ENCODE measurements around the gene ACO2. TPM values are rescaled to one million over a fixed set of nuclear protein-coding genes. Genes with fewer than 3 reads are reported as not detected.

ACO2 gene
- total and polyA plus RNA-seq, 10 of the 15 experiments (the other 5 are each of a cell fraction or from before 2014, with no cell fraction given) = 21.4 to 214 (median 88.5) TPM

GRCh38 chr22:41561335-41561734 lies 92.4 kb downstream of the ACO2 start:
- no peak overlapping the region for H3K27ac ChIP-seq (ENCODE audit: control insufficient read depth, insufficient read depth)
- FAIRE-seq (no peak), DNase-seq (ENCODE audit: low read depth, low spot score) (no peak), ATAC-seq (no peak)
- ChIA-PET SMC1A (ENCODE audit: uncharacterized antibody, unreplicated experiment) (no interaction called here), POLR2A (no interaction called here), CTCF (no interaction called here), RAD21 (ENCODE audit: unreplicated experiment) (no interaction called here)
- BruUV-seq (replicated peaks) = no TSS peak
- no peaks in the 10 kb centered on the region for H3K9me3 ChIP-seq (replicated peaks; ENCODE audit: control insufficient read depth, insufficient read depth, low read length)
- intact Hi-C loops (cut with micrococcal nuclease; ENCODE audit: unreplicated experiment) (no loop called here), in situ Hi-C loops (cut with MboI) (no loop called here)
- no peaks in the 10 kb centered on the region; the same call in 1 of the 2 replicates for H3K4me1 ChIP-seq (ENCODE audit: control insufficient read depth, insufficient read depth, low read length)
- no peak overlapping the region for H3K9ac ChIP-seq (ENCODE audit: control insufficient read depth, insufficient read depth, low read length)
- 50% methylated on average over 10 of the region's 10 CpGs for WGBS (ENCODE audit: insufficient coverage, insufficient replicate concordance, low lambda C conversion rate, missing lambda C conversion rate)
- no peaks in the 10 kb centered on the region for H4K20me1 ChIP-seq (ENCODE audit: control insufficient read depth, insufficient read depth)
- no peak overlapping the region for H3K4me3 ChIP-seq
- peaks cover 0 to 5% of the 10 kb centered on the region in 2 experiments; a peak in 3 of 4 replicates for H3K27me3 ChIP-seq (replicated peaks in 1 of 2; ENCODE audit: control insufficient read depth in 2 of 2, insufficient read depth in 2 of 2, low read length in 1 of 2)
- no peak for TF ChIP-seq PKNOX1 (IDR thresholded peaks at IDR 0.05)
- no peak for TF ChIP-seq MEF2A (IDR thresholded peaks at IDR 0.05; ENCODE audit: insufficient read depth, low read depth, low read length)
- no peak for TF ChIP-seq ASH2L (IDR thresholded peaks at IDR 0.05; ENCODE audit: borderline replicate concordance, low read depth)
- no peak for TF ChIP-seq CHD4 (IDR thresholded peaks at IDR 0.05)
- no peak for TF ChIP-seq TCF7 (IDR thresholded peaks at IDR 0.05; ENCODE audit: borderline replicate concordance)
- TF ChIP-seq BRCA1 (IDR thresholded peaks at IDR 0.05; ENCODE audit: low read depth, low read length) = no peak
- TF ChIP-seq STAT3 (IDR thresholded peaks at IDR 0.05; ENCODE audit: low read depth, low read length) = no peak
- H3K4me2 ChIP-seq (ENCODE audit: control insufficient read depth, insufficient read depth) = no peak overlapping the region
- H3K36me3 ChIP-seq (ENCODE audit: control insufficient read depth in 2 of 2, insufficient read depth in 2 of 2, low read length in 1 of 2) = no peaks in the 10 kb centered on the region
- no peaks in the 10 kb centered on the region for H3K79me2 ChIP-seq (ENCODE audit: control insufficient read depth, insufficient read depth, low read length)
- no peak overlapping the region for H2AFZ ChIP-seq (ENCODE audit: control insufficient read depth, low read depth, low read length)

GRCh38 chr22:41561788-41562187 lies 92.9 kb downstream of the ACO2 start:
- POLR2A ChIA-PET = no interaction called here
- intact Hi-C loops (cut with micrococcal nuclease; ENCODE audit: unreplicated experiment) (no loop called here), in situ Hi-C loops (cut with MboI) (no loop called here)
- TF ChIP-seq MTA2 (IDR thresholded peaks at IDR 0.05; ENCODE audit: low read depth) (no peak), RUNX3 (IDR thresholded peaks at IDR 0.05; ENCODE audit: low read length) (no peak), POU2F2 (IDR thresholded peaks at IDR 0.05; ENCODE audit: borderline replicate concordance, low read depth, low read length) (no peak), MEF2B (IDR thresholded peaks at IDR 0.05; ENCODE audit: partially characterized antibody, poor library complexity, severe bottlenecking) (no peak), TAF1 (IDR thresholded peaks at IDR 0.05; ENCODE audit: borderline replicate concordance, low read depth, low read length) (no peak), MYB (IDR thresholded peaks at IDR 0.05; ENCODE audit: borderline replicate concordance, low read depth, low read length) (no peak)
- no peak for ATAC-seq
- Histone ChIP-seq H3K4me3 (no peak overlapping the region), H3K36me3 (ENCODE audit: control insufficient read depth in 2 of 2, insufficient read depth in 2 of 2, low read length in 1 of 2) (no peaks in the 10 kb centered on the region), H3K27ac (ENCODE audit: control insufficient read depth, insufficient read depth) (no peak overlapping the region), H2AFZ (ENCODE audit: control insufficient read depth, low read depth, low read length) (no peak overlapping the region), H4K20me1 (ENCODE audit: control insufficient read depth, insufficient read depth) (no peaks in the 10 kb centered on the region), H3K27me3 (replicated peaks in 1 of 2; ENCODE audit: control insufficient read depth in 2 of 2, insufficient read depth in 2 of 2, low read length in 1 of 2) (peaks cover 0 to 5% of the 10 kb centered on the region in 2 experiments; a peak in 3 of 4 replicates), H3K9ac (ENCODE audit: control insufficient read depth, insufficient read depth, low read length) (no peak overlapping the region), H3K4me2 (ENCODE audit: control insufficient read depth, insufficient read depth) (no peak overlapping the region), H3K79me2 (ENCODE audit: control insufficient read depth, insufficient read depth, low read length) (no peaks in the 10 kb centered on the region), H3K9me3 (replicated peaks; ENCODE audit: control insufficient read depth, insufficient read depth, low read length) (no peaks in the 10 kb centered on the region), H3K4me1 (ENCODE audit: control insufficient read depth, insufficient read depth, low read length) (no peaks in the 10 kb centered on the region; the same call in 1 of the 2 replicates)
- BruUV-seq (replicated peaks) = no TSS peak
- no peak for FAIRE-seq
- SMC1A ChIA-PET (ENCODE audit: uncharacterized antibody, unreplicated experiment) = no interaction called here
- DNase-seq (ENCODE audit: low read depth, low spot score) = no peak
- CTCF ChIA-PET = no interaction called here
- RAD21 ChIA-PET (ENCODE audit: unreplicated experiment) = no interaction called here
- 30% methylated on average over 5 of the region's 5 CpGs for WGBS (ENCODE audit: insufficient coverage, insufficient replicate concordance, low lambda C conversion rate, missing lambda C conversion rate)

All from GM12878 (cell line).